WTC11 (cell line): ENCODE data around the gene NAV3.

Experiments used
- KAT7 ChIP-seq: sonication (generic); formaldehyde crosslinking; IDR thresholded peaks from 2 replicates; pipeline ENCODE4 v1.8.1; 2023; ENCODE audit warnings: missing genetic modification reagents, mild to moderate bottlenecking, borderline replicate concordance
- USF1 ChIP-seq: sonication (generic); formaldehyde crosslinking; IDR thresholded peaks from 2 replicates; pipeline ENCODE4 v1.8.0; 2022; ENCODE audit warnings: mild to moderate bottlenecking, missing genetic modification reagents
- TF ChIP-seq, protein P1 (sequence below): fragments of 200-600 bp; IDR thresholded peaks from 2 replicates; pipeline ENCODE4 v1.8.0; 2022; ENCODE audit warnings: antibody characterized with exemption
- TF ChIP-seq, protein P2 (sequence below): sonication (generic); formaldehyde crosslinking; IDR thresholded peaks from 2 replicates; pipeline ENCODE4 v1.8.1; 2022; ENCODE audit warnings: mild to moderate bottlenecking, missing genetic modification reagents, moderate library complexity, borderline replicate concordance
- TF ChIP-seq, protein P3 (sequence below): sonication (generic); formaldehyde crosslinking; IDR thresholded peaks from 2 replicates; pipeline ENCODE4 v1.8.1; 2023; ENCODE audit warnings: mild to moderate bottlenecking, missing genetic modification reagents, moderate library complexity

DNA sequence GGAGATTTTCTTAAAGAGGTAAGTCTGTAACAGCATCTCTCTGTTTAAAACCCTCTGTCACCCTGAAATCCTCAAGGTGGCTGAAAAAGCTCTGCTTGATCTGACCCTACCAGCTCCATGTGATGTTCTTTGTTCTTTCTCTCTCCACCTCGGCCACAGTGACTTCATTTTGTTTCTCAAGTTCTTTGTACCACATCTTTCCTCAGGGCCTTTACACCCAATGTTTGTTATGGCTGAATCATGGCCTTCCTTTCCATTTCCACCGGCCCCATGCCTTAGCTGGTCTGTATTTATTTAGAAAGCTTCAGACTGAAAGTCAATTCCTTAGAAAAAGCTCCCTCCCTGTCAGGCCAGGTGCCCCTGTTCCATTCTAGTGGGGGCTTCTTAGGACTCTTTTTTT, 431.2 kb downstream of the NAV3 start:
- TF ChIP-seq, protein P1, sequence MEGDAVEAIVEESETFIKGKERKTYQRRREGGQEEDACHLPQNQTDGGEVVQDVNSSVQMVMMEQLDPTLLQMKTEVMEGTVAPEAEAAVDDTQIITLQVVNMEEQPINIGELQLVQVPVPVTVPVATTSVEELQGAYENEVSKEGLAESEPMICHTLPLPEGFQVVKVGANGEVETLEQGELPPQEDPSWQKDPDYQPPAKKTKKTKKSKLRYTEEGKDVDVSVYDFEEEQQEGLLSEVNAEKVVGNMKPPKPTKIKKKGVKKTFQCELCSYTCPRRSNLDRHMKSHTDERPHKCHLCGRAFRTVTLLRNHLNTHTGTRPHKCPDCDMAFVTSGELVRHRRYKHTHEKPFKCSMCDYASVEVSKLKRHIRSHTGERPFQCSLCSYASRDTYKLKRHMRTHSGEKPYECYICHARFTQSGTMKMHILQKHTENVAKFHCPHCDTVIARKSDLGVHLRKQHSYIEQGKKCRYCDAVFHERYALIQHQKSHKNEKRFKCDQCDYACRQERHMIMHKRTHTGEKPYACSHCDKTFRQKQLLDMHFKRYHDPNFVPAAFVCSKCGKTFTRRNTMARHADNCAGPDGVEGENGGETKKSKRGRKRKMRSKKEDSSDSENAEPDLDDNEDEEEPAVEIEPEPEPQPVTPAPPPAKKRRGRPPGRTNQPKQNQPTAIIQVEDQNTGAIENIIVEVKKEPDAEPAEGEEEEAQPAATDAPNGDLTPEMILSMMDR: no peak
- TF ChIP-seq, protein P2, sequence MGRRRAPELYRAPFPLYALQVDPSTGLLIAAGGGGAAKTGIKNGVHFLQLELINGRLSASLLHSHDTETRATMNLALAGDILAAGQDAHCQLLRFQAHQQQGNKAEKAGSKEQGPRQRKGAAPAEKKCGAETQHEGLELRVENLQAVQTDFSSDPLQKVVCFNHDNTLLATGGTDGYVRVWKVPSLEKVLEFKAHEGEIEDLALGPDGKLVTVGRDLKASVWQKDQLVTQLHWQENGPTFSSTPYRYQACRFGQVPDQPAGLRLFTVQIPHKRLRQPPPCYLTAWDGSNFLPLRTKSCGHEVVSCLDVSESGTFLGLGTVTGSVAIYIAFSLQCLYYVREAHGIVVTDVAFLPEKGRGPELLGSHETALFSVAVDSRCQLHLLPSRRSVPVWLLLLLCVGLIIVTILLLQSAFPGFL (CRISPR knock-in tag): no peak
- TF ChIP-seq KAT7 (CRISPR knock-in tag): no peak
- TF ChIP-seq, protein P3, sequence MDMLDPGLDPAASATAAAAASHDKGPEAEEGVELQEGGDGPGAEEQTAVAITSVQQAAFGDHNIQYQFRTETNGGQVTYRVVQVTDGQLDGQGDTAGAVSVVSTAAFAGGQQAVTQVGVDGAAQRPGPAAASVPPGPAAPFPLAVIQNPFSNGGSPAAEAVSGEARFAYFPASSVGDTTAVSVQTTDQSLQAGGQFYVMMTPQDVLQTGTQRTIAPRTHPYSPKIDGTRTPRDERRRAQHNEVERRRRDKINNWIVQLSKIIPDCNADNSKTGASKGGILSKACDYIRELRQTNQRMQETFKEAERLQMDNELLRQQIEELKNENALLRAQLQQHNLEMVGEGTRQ: no peak
- no peak for TF ChIP-seq USF1 (CRISPR knock-in tag)
